Gastrocnemius medialis (tissue), 4 donors: ENCODE measurements around the gene GID8. TPM values are rescaled to one million over a fixed set of nuclear protein-coding genes. Genes with fewer than 3 reads are reported as not detected.

ENCODE experiments used
- ATAC-seq, 2 donors: fragments of 150-250 bp; one replicate each; pipeline ENCODE4 v1.9.1; 2016
- DNase-seq, 2 donors: peaks; one replicate each; pipeline ENCODE4 v3.0.0-alpha.2; 2019
- H3K27ac ChIP-seq, 4 donors: fragments of 200-600 bp; sonication (generic); 1 replicate in 1 of 4; 2 replicates in 3 of 4; pipeline ENCODE4 v1.5.1; 2016 to 2018; ENCODE audit warnings: mild to moderate bottlenecking in 2 of 4, moderate library complexity in 1 of 4
- H3K27me3 ChIP-seq, 3 donors: fragments of 200-600 bp; sonication (generic) in 2 of 3; 1 replicate in 1 of 3; 2 replicates in 2 of 3; pipeline versions ENCODE4 v1.5.1 to v1.6.0; 2016 to 2019; ENCODE audit warnings: mild to moderate bottlenecking in 1 of 3, moderate library complexity in 1 of 3
- H3K36me3 ChIP-seq, 2 donors: fragments of 200-600 bp; sonication (generic) in 1 of 2; one replicate each; pipeline ENCODE4 v1.5.1; 2017 to 2018
- H3K4me1 ChIP-seq, 2 donors: fragments of 200-600 bp; sonication (generic) in 1 of 2; one replicate each; pipeline ENCODE4 v1.5.1; 2016 to 2017; ENCODE audit warnings: mild to moderate bottlenecking in 2 of 2
- H3K4me3 ChIP-seq, 4 donors: fragments of 200-600 bp; sonication (generic) in 3 of 4; 1 replicate in 1 of 4; 2 replicates in 3 of 4; pipeline ENCODE4 v1.5.1; 2016 to 2019; ENCODE audit warnings: mild to moderate bottlenecking in 2 of 4
- H3K9me3 ChIP-seq, 3 donors: fragments of 200-600 bp; sonication (generic) in 2 of 3; 1 replicate in 1 of 3; 2 replicates in 2 of 3; pipeline ENCODE4 v1.5.1; 2016 to 2019
- POLR2A ChIP-seq, 2 donors: fragments of 450-650 bp; IDR thresholded peaks; one replicate each; pipeline ENCODE4 v1.6.1; 2017; ENCODE audit warnings: antibody characterized with exemption in 2 of 2, mild to moderate bottlenecking in 2 of 2, moderate library complexity in 2 of 2
- in situ Hi-C, 4 donors: fragments of 200-750 bp; cut with MboI; loops; one replicate each; pipeline versions ENCODE4 v1.15.0 to v1.8.0; 2017; ENCODE audit warnings: low sequenced_read_pairs in 4 of 4
- intact Hi-C: fragments of 100-400 bp; cut with DNase I; formaldehyde crosslinking; loops from one replicate; pipeline ENCODE4 v1.15.1; 2023; ENCODE audit warnings: low total_unique reads
- total RNA-seq, 4 donors: library from RNA; depleted of rRNA; stranded (reverse); fragments of >200 nt; gene quantifications; one replicate each; pipeline versions ENCODE4 v1.1.0 to v1.2.3, GENCODE V29; 2016
- TF ChIP-seq, protein P1 (sequence below), 5 experiments: fragments of 450-650 bp in 3 of 5; fragments of 200-600 bp in 2 of 5; sonication (generic) in 2 of 5; IDR thresholded peaks in 4 of 5; conservative IDR thresholded peaks in 1 of 5; 1 replicate in 4 of 5; 2 replicates in 1 of 5; pipeline ENCODE4 v1.5.1; 2016 to 2019; ENCODE audit warnings: antibody characterized with exemption in 5 of 5, mild to moderate bottlenecking in 3 of 5, moderate library complexity in 3 of 5

GID8 gene
- total RNA-seq, 4 donors from 2014 or later = 12.8 to 16.2 (median 13.5) TPM

DNA sequence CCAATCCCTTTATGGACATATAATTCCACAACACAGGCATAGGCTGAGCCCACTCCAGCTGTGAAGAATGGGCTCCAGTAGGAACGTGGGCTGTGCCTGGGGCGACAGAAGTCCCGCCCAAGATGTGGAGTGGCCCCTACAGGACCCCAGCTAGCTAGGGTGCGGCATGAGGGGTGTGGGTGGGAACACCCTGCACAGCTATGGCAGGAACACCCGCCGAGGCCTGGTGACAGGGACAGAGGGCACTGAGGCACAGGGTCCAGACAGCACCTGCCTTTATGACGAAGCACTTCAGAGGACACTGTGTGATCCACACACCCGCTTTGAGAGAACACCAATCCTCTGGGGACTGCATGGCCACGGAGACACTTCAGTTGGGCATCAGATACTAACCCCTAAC lies 48.1 kb upstream of the GID8 start:
- intact Hi-C loops (no loop called here), in situ Hi-C loops (loop anchor here in 2 of 4 donors (10.0 to 25.0 kb wide), 2 partner anchors 122 to 125 kb away; partner anchors contain the start of gene BHLHE23 (in 1 of the 2))
- no peak for TF ChIP-seq POLR2A (IDR thresholded peaks at IDR 0.05)
- TF ChIP-seq, protein P1, sequence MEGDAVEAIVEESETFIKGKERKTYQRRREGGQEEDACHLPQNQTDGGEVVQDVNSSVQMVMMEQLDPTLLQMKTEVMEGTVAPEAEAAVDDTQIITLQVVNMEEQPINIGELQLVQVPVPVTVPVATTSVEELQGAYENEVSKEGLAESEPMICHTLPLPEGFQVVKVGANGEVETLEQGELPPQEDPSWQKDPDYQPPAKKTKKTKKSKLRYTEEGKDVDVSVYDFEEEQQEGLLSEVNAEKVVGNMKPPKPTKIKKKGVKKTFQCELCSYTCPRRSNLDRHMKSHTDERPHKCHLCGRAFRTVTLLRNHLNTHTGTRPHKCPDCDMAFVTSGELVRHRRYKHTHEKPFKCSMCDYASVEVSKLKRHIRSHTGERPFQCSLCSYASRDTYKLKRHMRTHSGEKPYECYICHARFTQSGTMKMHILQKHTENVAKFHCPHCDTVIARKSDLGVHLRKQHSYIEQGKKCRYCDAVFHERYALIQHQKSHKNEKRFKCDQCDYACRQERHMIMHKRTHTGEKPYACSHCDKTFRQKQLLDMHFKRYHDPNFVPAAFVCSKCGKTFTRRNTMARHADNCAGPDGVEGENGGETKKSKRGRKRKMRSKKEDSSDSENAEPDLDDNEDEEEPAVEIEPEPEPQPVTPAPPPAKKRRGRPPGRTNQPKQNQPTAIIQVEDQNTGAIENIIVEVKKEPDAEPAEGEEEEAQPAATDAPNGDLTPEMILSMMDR (IDR thresholded peaks at IDR 0.05 in 4 of 5, conservative IDR thresholded peaks at IDR 0.05 in 1 of 5) = no peak

DNA sequence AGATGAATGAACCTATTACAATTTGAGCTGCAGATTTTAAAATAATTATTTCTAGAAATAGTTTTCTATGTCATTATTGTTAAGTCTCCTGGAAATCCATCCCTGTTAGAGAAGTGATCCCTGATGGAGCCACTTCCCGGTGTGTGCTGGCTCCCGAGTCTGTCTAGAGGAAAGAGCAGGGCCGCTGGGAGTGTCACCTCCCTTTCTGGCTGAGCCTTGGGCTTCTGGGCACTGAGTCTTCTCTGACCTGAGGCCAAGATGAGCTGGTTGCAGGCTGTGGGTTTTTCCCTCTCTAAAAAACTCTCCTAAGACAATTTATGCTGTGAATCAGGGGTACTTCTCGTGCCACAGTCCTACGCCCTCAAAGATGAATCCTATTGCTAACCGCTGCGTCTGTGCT lies 47.5 kb upstream of the GID8 start:
- in situ Hi-C loops (loop anchor here in 2 of 4 donors (10.0 to 25.0 kb wide), 2 partner anchors 122 to 124 kb away; partner anchors contain the start of gene BHLHE23 (in 1 of the 2)), intact Hi-C loops (no loop called here)
- no peaks in the 10 kb centered on the region for H3K27me3 ChIP-seq
- peaks cover 4 to 89% of the 10 kb centered on the region in 2 donors for H3K36me3 ChIP-seq
- no peaks in the 10 kb centered on the region for H3K9me3 ChIP-seq
- ATAC-seq (no peak), DNase-seq (no peak)
- H3K4me3 ChIP-seq = no peak overlapping the region
- H3K4me1 ChIP-seq = no peaks in the 10 kb centered on the region
- H3K27ac ChIP-seq = no peak overlapping the region
- no peak for TF ChIP-seq POLR2A (IDR thresholded peaks at IDR 0.05)
- TF ChIP-seq, protein P1 (IDR thresholded peaks at IDR 0.05 in 4 of 5, conservative IDR thresholded peaks at IDR 0.05 in 1 of 5) = no peak

More for the DNA sequence above, 48.1 kb upstream of the GID8 start:
- peaks cover 4 to 84% of the 10 kb centered on the region in 2 donors for H3K36me3 ChIP-seq
- no peaks in the 10 kb centered on the region for H3K4me1 ChIP-seq
- ATAC-seq (no peak), DNase-seq (no peak)
- no peaks in the 10 kb centered on the region for H3K9me3 ChIP-seq
- H3K27ac ChIP-seq = no peak overlapping the region
- no peaks in the 10 kb centered on the region for H3K27me3 ChIP-seq
- no peak overlapping the region for H3K4me3 ChIP-seq

DNA sequence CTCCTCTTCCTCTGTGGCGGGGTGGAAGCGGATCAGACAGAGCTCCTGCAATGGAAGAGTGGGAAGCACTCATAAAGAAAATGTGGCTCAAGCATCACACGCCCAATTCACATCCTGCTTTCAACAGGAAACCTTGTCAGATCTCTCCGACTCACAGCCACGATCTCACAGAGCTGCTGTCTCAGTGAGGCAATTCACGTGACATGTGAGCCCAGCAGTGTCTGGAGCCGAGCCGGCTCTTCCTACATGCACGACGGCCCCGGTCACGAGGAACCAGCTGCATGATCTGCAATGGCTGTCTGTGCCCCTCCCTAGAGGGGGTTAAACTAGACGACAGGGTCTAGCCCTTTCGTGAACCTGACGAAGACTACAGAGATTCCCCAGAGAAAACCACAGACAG lies 46.8 kb upstream of the GID8 start:
- Histone ChIP-seq H3K36me3 (peaks cover 4 to 95% of the 10 kb centered on the region in 2 donors), H3K4me3 (no peak overlapping the region), H3K4me1 (no peaks in the 10 kb centered on the region), H3K27ac (no peak overlapping the region), H3K9me3 (no peaks in the 10 kb centered on the region), H3K27me3 (no peaks in the 10 kb centered on the region)
- in situ Hi-C loops (loop anchor here in 2 of 4 donors (10.0 to 25.0 kb wide), 2 partner anchors 121 to 124 kb away; partner anchors contain the start of gene BHLHE23 (in 1 of the 2)), intact Hi-C loops (no loop called here)
- ATAC-seq (no peak), DNase-seq (no peak)
- TF ChIP-seq, protein P1 (IDR thresholded peaks at IDR 0.05 in 4 of 5, conservative IDR thresholded peaks at IDR 0.05 in 1 of 5) = no peak
- TF ChIP-seq POLR2A (IDR thresholded peaks at IDR 0.05) = no peak

DNA sequence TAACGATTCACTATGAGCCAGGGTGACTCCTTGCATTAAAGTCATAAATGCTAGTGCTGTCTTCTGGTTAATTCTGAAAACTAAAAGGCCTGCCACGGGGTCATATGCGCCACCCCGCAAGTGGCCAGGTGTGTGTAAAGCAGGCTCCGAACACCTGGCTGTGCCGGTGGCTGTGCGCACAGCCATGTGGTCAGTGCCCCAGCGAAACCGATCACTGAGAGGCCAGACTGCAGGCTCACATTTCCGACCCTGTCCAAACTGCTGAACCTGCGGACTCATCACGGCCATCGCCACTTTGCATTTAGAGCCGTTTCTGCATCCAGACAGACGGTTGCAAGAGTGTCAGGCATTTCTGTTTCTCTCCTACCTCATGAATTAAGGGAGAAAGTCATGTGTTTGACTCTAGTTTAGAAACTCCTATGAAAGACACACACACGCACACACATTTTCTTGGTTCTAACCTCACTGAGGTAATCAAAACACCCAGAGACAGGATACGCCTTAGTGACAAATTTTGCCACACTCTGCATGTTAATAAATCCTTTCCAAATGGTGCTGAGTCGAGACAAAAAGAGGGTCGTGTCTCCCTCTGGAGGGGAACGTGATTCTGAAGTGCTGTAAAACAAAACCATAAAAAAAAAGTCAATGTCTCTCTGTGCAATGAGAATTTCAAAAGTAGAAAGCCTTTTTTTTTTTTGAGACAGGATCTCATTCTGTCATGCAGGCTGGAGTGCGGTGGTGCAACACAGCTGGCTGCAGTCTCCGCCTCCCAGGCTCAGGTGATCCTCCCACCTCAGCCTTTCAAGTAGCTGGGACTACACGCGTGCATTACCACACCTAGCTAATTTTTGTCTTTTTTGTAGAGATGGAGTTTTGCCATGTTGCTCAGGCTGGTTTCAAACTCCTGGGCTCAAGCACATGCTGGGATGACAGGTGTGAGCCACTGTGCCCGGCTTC lies 45.3 kb upstream of the GID8 start:
- H3K27ac ChIP-seq = no peak overlapping the region
- no peak for TF ChIP-seq POLR2A (IDR thresholded peaks at IDR 0.05)
- TF ChIP-seq, protein P1 (IDR thresholded peaks at IDR 0.05 in 4 of 5, conservative IDR thresholded peaks at IDR 0.05 in 1 of 5) = no peak
- H3K27me3 ChIP-seq = no peaks in the 10 kb centered on the region
- no peak overlapping the region for H3K4me3 ChIP-seq
- H3K36me3 ChIP-seq = peaks cover 4 to 90% of the 10 kb centered on the region in 2 donors
- DNase-seq (no peak), ATAC-seq (no peak)
- in situ Hi-C loops (loop anchor here in 2 of 4 donors (10.0 to 25.0 kb wide), 2 partner anchors 120 to 122 kb away; partner anchors contain the start of gene BHLHE23 (in 1 of the 2)), intact Hi-C loops (no loop called here)
- no peaks in the 10 kb centered on the region for H3K9me3 ChIP-seq
- no peaks in the 10 kb centered on the region for H3K4me1 ChIP-seq
